HepG2 (cell line): ENCODE results near the gene VWA7. TPM values are rescaled to one million over a fixed set of nuclear protein-coding genes. Genes with fewer than 3 reads are reported as not detected.

Source experiments
- AHR ChIP-seq: IDR thresholded peaks from 2 replicates; pipeline ENCODE4 v1.6.1; 2018; ENCODE audit warnings: missing genetic modification reagents, missing compliant biosample characterization
- ARID5B ChIP-seq: IDR thresholded peaks from 2 replicates; pipeline ENCODE4 v1.4.0; 2020; ENCODE audit warnings: mild to moderate bottlenecking, missing genetic modification reagents
- CAMTA2 ChIP-seq: sonication (generic); formaldehyde crosslinking; IDR thresholded peaks from 2 replicates; pipeline ENCODE4 v1.4.0; 2020; ENCODE audit warnings: mild to moderate bottlenecking, missing genetic modification reagents, borderline replicate concordance
- FIP1L1 ChIP-seq: fragments of 200-400 bp; formaldehyde crosslinking; IDR thresholded peaks from 2 replicates; pipeline ENCODE4 v1.6.1; 2018; ENCODE audit warnings: low read depth, mild to moderate bottlenecking, low read length, moderate library complexity, borderline replicate concordance; ENCODE audit not compliant: insufficient read depth
- FOSL1 ChIP-seq: sonication (generic); formaldehyde crosslinking; IDR thresholded peaks from 2 replicates; pipeline ENCODE4 v1.9.0; 2021; ENCODE audit warnings: missing genetic modification reagents, borderline replicate concordance
- HNRNPLL ChIP-seq: fragments of 200-400 bp; formaldehyde crosslinking; IDR thresholded peaks from 2 replicates; pipeline ENCODE4 v1.6.1; 2017; ENCODE audit warnings: mild to moderate bottlenecking, low read depth, low read length; ENCODE audit not compliant: poor library complexity, severe bottlenecking
- LCORL ChIP-seq, 2 experiments: fragments of 450-650 bp in 1 of 2; sonication (generic) in 1 of 2; formaldehyde crosslinking in 1 of 2; IDR thresholded peaks; 2 replicates each; pipeline versions ENCODE4 v1.5.0 to v1.6.1; 2017 to 2020; ENCODE audit warnings: antibody characterized with exemption in 1 of 2, missing genetic modification reagents in 1 of 2
- MAFK ChIP-seq, 2 experiments: IDR thresholded peaks in 1 of 2; conservative IDR thresholded peaks in 1 of 2; 2 replicates each; pipeline ENCODE4 v1.6.1; 2011; ENCODE audit warnings: improper control_type of control experiment in 2 of 2, low read length in 2 of 2
- MIER2 ChIP-seq: IDR thresholded peaks from 2 replicates; pipeline ENCODE4 v1.6.1; 2016; ENCODE audit warnings: missing biosample characterization, missing genetic modification reagents
- SMAD9 ChIP-seq: sonication (generic); formaldehyde crosslinking; IDR thresholded peaks from 2 replicates; pipeline ENCODE4 v1.5.1; 2020; ENCODE audit warnings: mild to moderate bottlenecking, missing genetic modification reagents
- ZNF124 ChIP-seq: sonication (generic); formaldehyde crosslinking; IDR thresholded peaks from 2 replicates; pipeline ENCODE4 v1.4.0; 2020; ENCODE audit warnings: missing genetic modification reagents
- ZNF280D ChIP-seq: sonication (generic); formaldehyde crosslinking; IDR thresholded peaks from 2 replicates; pipeline ENCODE4 v1.5.1; 2020; ENCODE audit warnings: mild to moderate bottlenecking, missing genetic modification reagents
- ZNF670 ChIP-seq: sonication (generic); formaldehyde crosslinking; IDR thresholded peaks from 2 replicates; pipeline ENCODE4 v1.8.0; 2022; ENCODE audit warnings: mild to moderate bottlenecking, missing genetic modification reagents, borderline replicate concordance
- ZNF713 ChIP-seq: sonication (generic); formaldehyde crosslinking; IDR thresholded peaks from 2 replicates; pipeline ENCODE4 v1.4.0; 2020; ENCODE audit warnings: mild to moderate bottlenecking, missing genetic modification reagents
- ZNF768 ChIP-seq: sonication (generic); formaldehyde crosslinking; IDR thresholded peaks from 2 replicates; pipeline ENCODE4 v1.4.0; 2020; ENCODE audit warnings: missing genetic modification reagents
- polyA plus RNA-seq, 8 experiments: library from polyadenylated mRNA; depleted of rRNA in 3 of 8; stranded (reverse) in 7 of 8; unstranded in 1 of 8; fragments of >200 nt; fragmentation: Illumina TruSeq in 4 of 8; extraction: Trizol in 4 of 8; gene quantifications; 2 replicates each; pipeline versions ENCODE4 v1.2.1 to v1.2.3, GENCODE V29; 2011 to 2016; ENCODE audit warnings: low read depth in 4 of 8, missing spikeins in 1 of 8, mixed read lengths in 1 of 8; ENCODE audit not compliant: insufficient read depth in 1 of 8
- total RNA-seq, 5 experiments: library from RNA; depleted of rRNA; stranded (reverse); fragments of >200 nt; fragmentation: Illumina TruSeq; extraction: Trizol; gene quantifications; 2 replicates each; pipeline ENCODE4 v1.2.3, GENCODE V29; 2016; ENCODE audit warnings: low read depth in 1 of 5
- TF ChIP-seq, protein P1 (sequence below): sonication (generic); formaldehyde crosslinking; conservative IDR thresholded peaks from 2 replicates; pipeline ENCODE4 v1.8.0; 2022; ENCODE audit warnings: mild to moderate bottlenecking, moderate library complexity, missing genetic modification reagents
- TF ChIP-seq, protein P2 (sequence below): sonication (generic); formaldehyde crosslinking; IDR thresholded peaks from 2 replicates; pipeline ENCODE4 v1.4.0; 2020; ENCODE audit warnings: missing genetic modification reagents

VWA7 gene
- total and polyA plus RNA-seq, 2 of the 13 experiments (the other 11 are each of a cell fraction or from before 2014, with no cell fraction given), result 0.86 to 3.3 TPM

GRCh38 chr6:31765910-31766794, 11.0 kb downstream of the VWA7 start (continued):
- TF ChIP-seq, protein P1, sequence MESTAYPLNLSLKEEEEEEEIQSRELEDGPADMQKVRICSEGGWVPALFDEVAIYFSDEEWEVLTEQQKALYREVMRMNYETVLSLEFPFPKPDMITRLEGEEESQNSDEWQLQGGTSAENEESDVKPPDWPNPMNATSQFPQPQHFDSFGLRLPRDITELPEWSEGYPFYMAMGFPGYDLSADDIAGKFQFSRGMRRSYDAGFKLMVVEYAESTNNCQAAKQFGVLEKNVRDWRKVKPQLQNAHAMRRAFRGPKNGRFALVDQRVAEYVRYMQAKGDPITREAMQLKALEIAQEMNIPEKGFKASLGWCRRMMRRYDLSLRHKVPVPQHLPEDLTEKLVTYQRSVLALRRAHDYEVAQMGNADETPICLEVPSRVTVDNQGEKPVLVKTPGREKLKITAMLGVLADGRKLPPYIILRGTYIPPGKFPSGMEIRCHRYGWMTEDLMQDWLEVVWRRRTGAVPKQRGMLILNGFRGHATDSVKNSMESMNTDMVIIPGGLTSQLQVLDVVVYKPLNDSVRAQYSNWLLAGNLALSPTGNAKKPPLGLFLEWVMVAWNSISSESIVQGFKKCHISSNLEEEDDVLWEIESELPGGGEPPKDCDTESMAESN (CRISPR knock-in tag), result 0 out of 2 replicates have a peak, but pooled peaks have one; percentile 82
- TF ChIP-seq MIER2 (CRISPR knock-in tag) (no peak), SMAD9 (CRISPR knock-in tag) (peak; percentile 69; the same call in 1 of the 2 replicates), ZNF768 (CRISPR knock-in tag) (no peak), ARID5B (peak; percentile 44; the same call in 1 of the 2 replicates), ZNF124 (CRISPR knock-in tag) (0 out of 2 replicates have a peak, but pooled peaks have one; percentile 34), FOSL1 (CRISPR knock-in tag) (no peak), ZNF280D (CRISPR knock-in tag) (no peak), CAMTA2 (CRISPR knock-in tag) (peak; percentile 81; the same call in 1 of the 2 replicates), ZNF670 (no peak), ZNF713 (CRISPR knock-in tag) (peak; percentile 72; the same call in 1 of the 2 replicates), MAFK (conservative IDR thresholded peaks at IDR 0.05 in 1 of 2, IDR thresholded peaks at IDR 0.05 in 1 of 2; ENCODE audit: low read length in 2 of 2) (no peak), HNRNPLL (peak; percentile 52), AHR (0 out of 2 replicates have a peak, but pooled peaks have one; percentile 10), FIP1L1 (no peak), LCORL (IDR thresholded peaks at IDR 0.05) (no peak), LCORL (CRISPR knock-in tag; IDR thresholded peaks at IDR 0.05) (peak; percentile 61)
- TF ChIP-seq, protein P2, sequence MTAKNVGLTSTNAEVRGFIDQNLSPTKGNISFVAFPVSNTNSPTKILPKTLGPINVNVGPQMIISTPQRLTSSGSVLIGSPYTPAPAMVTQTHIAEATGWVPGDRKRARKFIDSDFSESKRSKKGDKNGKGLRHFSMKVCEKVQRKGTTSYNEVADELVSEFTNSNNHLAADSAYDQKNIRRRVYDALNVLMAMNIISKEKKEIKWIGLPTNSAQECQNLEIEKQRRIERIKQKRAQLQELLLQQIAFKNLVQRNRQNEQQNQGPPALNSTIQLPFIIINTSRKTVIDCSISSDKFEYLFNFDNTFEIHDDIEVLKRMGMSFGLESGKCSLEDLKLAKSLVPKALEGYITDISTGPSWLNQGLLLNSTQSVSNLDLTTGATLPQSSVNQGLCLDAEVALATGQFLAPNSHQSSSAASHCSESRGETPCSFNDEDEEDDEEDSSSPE (CRISPR knock-in tag), result peak; percentile 53; the same call in 1 of the 2 replicates
